Chondrocyte (in vitro differentiated cells): ENCODE measurements around the gene PDE9A. TPM values are rescaled to one million over a fixed set of nuclear protein-coding genes. Genes with fewer than 3 reads are reported as not detected.

Experiments
- DNase-seq: peaks from one replicate; pipeline ENCODE4 v3.0.0; 2021; ENCODE audit warnings: mixed read lengths, low spot score
- H3K27ac Mint-ChIP-seq: one replicate; pipeline ENCODE4 v1.8.0; 2021; ENCODE audit warnings: mild to moderate bottlenecking, moderate library complexity, mixed read lengths; ENCODE audit not compliant: unreplicated experiment
- H3K27me3 Mint-ChIP-seq: 2 replicates; pipeline ENCODE4 v1.8.0; 2021; ENCODE audit warnings: low read depth, mixed read lengths
- H3K36me3 Mint-ChIP-seq: 2 replicates; pipeline ENCODE4 v1.8.0; 2021; ENCODE audit warnings: low read depth, mixed read lengths
- H3K4me1 Mint-ChIP-seq: 2 replicates; pipeline ENCODE4 v1.8.0; 2021; ENCODE audit warnings: low read depth, mild to moderate bottlenecking, mixed read lengths
- H3K4me3 Mint-ChIP-seq: one replicate; pipeline ENCODE4 v1.8.0; 2021; ENCODE audit warnings: mild to moderate bottlenecking, moderate library complexity, mixed read lengths; ENCODE audit not compliant: unreplicated experiment
- H3K9me3 Mint-ChIP-seq: 2 replicates; pipeline ENCODE4 v1.8.0; 2021; ENCODE audit warnings: low read depth, mixed read lengths
- total RNA-seq: library from RNA; stranded (reverse); gene quantifications from 3 replicates; pipeline ENCODE4 v1.2.1, GENCODE V29; 2021
- TF ChIP-seq, protein P1 (sequence below): fragments of 200-600 bp; sonication (generic); IDR thresholded peaks from 2 replicates; pipeline ENCODE4 v1.5.0; 2021; ENCODE audit warnings: antibody characterized with exemption, mild to moderate bottlenecking, moderate library complexity

PDE9A gene
- total RNA-seq, 1 donor from 2014 or later: 0.60 TPM

DNA sequence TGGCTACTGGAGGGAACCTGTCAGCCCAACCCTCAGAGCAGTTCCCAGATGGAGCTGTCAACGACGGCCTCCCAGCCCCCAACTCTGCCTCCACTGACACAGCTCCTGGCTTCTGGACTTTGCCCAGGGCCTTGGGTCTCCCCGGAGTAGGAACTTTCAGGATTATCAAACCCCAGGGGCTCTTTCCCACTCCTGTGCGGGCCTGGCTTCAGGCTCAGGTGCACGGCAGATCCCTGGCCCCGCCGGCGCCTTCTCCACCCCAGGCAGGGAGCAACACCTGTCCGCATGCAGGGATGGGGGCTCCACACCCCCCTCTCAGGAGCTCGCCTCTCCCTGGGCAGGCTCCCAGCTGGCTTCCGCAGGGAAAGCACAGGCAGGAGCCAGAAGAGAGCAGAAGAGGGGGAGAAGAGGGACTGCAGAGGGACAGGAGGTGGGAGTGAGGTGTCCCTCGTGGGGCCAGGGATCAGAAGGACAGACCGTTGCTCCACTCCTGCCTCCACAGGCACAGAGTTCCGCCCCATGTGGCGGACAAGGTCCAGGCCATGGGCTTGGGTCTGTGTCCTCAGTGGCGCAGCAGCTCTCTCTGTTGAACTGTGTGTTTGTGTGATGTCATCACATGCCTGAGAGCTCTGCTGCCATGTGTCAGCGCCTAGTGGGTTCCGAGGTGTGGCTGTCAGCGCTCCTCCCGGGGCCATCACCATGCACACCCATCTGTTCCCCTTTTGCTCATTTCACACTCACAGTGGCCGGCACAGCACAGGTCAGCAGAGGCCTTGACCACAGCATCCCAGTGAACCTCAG is 107.7 kb downstream of the PDE9A start:
- Mint-ChIP-seq H3K27me3 (peaks cover 6% of the 10 kb centered on the region), H3K36me3 (no peaks in the 10 kb centered on the region), H3K4me3 (no peak overlapping the region), H3K9me3 (no peaks in the 10 kb centered on the region), H3K4me1 (no peaks in the 10 kb centered on the region), H3K27ac (no peak overlapping the region)
- no peak for DNase-seq
- TF ChIP-seq, protein P1, sequence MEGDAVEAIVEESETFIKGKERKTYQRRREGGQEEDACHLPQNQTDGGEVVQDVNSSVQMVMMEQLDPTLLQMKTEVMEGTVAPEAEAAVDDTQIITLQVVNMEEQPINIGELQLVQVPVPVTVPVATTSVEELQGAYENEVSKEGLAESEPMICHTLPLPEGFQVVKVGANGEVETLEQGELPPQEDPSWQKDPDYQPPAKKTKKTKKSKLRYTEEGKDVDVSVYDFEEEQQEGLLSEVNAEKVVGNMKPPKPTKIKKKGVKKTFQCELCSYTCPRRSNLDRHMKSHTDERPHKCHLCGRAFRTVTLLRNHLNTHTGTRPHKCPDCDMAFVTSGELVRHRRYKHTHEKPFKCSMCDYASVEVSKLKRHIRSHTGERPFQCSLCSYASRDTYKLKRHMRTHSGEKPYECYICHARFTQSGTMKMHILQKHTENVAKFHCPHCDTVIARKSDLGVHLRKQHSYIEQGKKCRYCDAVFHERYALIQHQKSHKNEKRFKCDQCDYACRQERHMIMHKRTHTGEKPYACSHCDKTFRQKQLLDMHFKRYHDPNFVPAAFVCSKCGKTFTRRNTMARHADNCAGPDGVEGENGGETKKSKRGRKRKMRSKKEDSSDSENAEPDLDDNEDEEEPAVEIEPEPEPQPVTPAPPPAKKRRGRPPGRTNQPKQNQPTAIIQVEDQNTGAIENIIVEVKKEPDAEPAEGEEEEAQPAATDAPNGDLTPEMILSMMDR: no peak

DNA sequence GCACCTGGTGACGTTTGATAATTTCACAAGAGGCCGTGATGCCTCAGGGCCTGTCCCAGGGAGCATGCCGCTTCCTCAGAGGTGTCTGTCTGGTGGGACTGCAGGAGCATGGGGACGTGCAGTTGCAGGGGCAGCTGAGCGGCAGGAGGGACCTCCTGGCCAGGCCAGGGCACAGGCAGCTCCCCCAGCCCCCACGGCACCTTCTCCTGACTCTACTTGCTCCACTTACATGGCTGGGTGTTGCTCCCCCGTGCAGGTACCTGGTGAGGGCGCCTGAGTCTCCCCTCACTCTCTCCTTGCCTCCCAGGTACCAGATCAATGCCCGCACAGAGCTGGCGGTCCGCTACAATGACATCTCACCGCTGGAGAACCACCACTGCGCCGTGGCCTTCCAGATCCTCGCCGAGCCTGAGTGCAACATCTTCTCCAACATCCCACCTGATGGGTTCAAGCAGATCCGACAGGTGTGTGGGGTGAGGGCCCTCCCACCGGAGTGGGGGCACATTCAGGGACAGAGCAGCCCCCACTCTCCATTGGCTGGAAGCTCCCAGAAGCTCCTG is 108.4 kb downstream of the PDE9A start:
- no peaks in the 10 kb centered on the region for H3K36me3 Mint-ChIP-seq
- H3K27ac Mint-ChIP-seq: no peak overlapping the region
- H3K4me3 Mint-ChIP-seq: no peak overlapping the region
- no peak for DNase-seq
- TF ChIP-seq, protein P1: no peak
- H3K9me3 Mint-ChIP-seq: no peaks in the 10 kb centered on the region
- H3K4me1 Mint-ChIP-seq: no peaks in the 10 kb centered on the region
- H3K27me3 Mint-ChIP-seq: peaks cover 6% of the 10 kb centered on the region

GRCh38 chr21:42763581-42764442 is 110.4 kb downstream of the PDE9A start:
- peaks cover 3% of the 10 kb centered on the region for H3K27me3 Mint-ChIP-seq
- H3K27ac Mint-ChIP-seq: no peak overlapping the region
- H3K36me3 Mint-ChIP-seq: no peaks in the 10 kb centered on the region
- no peak overlapping the region for H3K4me3 Mint-ChIP-seq
- H3K4me1 Mint-ChIP-seq: no peaks in the 10 kb centered on the region
- DNase-seq: no peak
- TF ChIP-seq, protein P1: no peak
- no peaks in the 10 kb centered on the region for H3K9me3 Mint-ChIP-seq

- no peak overlapping the region for H3K27ac Mint-ChIP-seq
- DNase-seq: no peak
- no peaks in the 10 kb centered on the region for H3K9me3 Mint-ChIP-seq
- peaks cover 4% of the 10 kb centered on the region for H3K36me3 Mint-ChIP-seq
- H3K27me3 Mint-ChIP-seq: peaks cover 4% of the 10 kb centered on the region
- H3K4me3 Mint-ChIP-seq: no peak overlapping the region
- no peaks in the 10 kb centered on the region for H3K4me1 Mint-ChIP-seq
- TF ChIP-seq, protein P1: no peak
Measured at GRCh38 chr21:42764443-42764760, 111.0 kb downstream of the PDE9A start.

DNA sequence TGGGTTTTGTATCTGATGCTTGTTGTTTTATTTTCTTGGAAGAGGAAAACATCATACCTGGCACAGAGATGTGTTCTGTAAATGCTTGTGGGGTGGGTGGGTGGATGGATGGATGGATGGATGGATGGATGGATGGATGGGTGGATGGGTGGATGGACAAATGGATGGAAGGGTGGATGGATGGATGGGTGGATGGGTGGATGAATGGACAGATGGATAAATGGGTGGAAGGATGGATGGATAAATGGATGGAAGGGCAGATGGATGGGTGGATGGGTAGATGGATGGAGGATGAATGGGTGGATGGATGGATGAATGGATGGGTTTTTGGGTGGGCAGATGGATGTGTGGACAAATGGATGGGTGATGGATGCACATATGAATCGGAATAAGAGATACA is 111.5 kb downstream of the PDE9A start:
- no peak overlapping the region for H3K27ac Mint-ChIP-seq
- H3K27me3 Mint-ChIP-seq: peaks cover 4% of the 10 kb centered on the region
- no peaks in the 10 kb centered on the region for H3K4me1 Mint-ChIP-seq
- TF ChIP-seq, protein P1: no peak
- H3K4me3 Mint-ChIP-seq: no peak overlapping the region
- DNase-seq: no peak
- peaks cover 4% of the 10 kb centered on the region for H3K36me3 Mint-ChIP-seq
- no peaks in the 10 kb centered on the region for H3K9me3 Mint-ChIP-seq
